B cell (primary cell): Measurements from ENCODE around the gene APEX1.

ENCODE experiments used
- CTCF ChIP-seq: fragments of 200-600 bp; IDR thresholded peaks from one replicate; pipeline ENCODE4 v1.8.0; 2022; ENCODE audit warnings: antibody characterized with exemption, mild to moderate bottlenecking
- EZH2 ChIP-seq: IDR thresholded peaks from 2 replicates; pipeline ENCODE4 v1.6.1; 2012; ENCODE audit warnings: borderline replicate concordance, low read depth, mild to moderate bottlenecking, moderate library complexity, low read length; ENCODE audit not compliant: insufficient read depth, poor library complexity, severe bottlenecking

- TF ChIP-seq CTCF (no peak), EZH2 (no peak)
Measured at GRCh38 chr14:20468764-20469241, 13.8 kb downstream of the APEX1 start.
